Fibroblast of peridontal ligament (primary cell): ENCODE measurements around the gene UGT3A1.
"Not testable (repeated sequence)": the region's sequence is repeated elsewhere in the genome, so short reads cannot be mapped to it uniquely, and the experiment has no call there.

Source experiments
- DNase-seq: peaks from one replicate; pipeline ENCODE4 v3.0.0-alpha.2; 2010; ENCODE audit errors: extremely low read depth

The UGT3A1 gene

DNA sequence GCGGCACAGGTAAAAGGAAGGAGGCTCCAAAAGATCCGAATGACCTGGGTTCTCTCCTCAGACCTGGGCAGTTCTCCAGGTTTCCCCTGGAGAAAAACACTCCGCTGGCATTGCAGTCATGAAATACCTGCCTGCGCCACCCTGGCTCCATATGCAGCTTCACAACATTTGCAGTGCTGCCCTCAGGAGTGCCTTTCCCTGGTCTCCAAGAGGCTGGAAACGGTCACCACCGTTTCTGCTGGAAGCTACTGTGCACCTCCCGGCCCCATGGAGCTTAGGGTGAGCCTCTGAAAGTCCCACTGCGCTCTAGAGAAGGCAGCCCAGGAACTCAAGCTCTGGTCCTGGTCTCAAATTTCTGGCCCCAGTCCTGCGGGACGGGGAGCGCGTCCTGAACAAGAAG is 670 bp downstream of the UGT3A1 start:
- DNase-seq: no peak

DNA sequence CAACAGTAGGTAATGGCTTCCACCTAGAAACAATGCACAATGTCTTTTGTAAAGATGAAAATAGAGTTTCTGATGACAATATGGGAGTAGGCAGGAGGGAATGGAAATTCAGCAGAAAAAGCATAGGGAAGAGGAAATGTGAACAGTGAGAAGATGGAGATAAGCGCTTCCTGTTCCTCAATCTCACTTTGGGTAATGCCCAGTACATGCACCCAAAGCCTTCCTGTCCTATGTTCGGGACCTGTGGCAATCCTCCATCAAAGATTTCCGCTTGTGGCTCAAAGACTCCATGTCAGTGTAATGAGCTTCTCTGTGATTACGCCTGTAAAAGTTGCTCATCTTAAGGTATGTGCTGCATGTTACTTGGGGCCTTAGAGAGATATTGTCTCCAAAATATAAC is 2.7 kb downstream of the UGT3A1 start:
- no peak for DNase-seq

DNA sequence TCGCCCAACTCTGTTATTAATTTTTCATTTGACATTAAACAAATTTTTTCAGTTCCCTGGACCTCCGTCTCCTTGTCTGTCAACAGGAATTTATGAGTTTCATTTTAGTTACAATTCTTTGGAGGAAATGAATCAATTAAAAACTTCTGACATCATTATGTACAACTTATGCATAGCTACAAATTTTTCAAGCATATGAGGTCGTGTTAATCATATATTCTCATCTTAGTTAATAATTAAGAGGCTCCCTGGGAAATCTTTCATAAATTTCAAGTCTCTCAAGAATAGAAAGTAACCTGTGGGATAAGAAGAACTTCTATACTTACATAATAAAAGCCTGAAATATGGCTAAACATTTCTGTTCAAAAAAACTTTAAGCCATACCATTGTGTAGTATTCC is 3.4 kb downstream of the UGT3A1 start:
- DNase-seq: no peak

DNA sequence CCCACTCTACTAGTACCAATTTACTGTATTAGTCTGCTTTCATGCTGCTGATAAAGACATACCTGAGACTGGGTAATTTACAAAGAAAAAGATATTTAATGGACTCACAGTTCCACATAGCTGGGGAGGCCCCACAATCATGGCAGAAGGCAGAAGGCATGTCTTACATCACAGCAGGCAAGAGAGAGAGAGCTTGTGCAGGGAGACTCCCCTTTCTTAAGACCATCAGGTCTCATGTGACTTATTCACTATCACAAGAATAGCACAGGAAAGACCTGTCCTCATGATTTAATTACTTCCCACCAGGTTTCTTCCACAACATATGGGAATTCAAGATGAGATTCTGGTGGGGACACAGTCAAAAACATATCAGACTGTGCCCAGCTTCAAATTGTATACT is 11.5 kb downstream of the UGT3A1 start:
- no peak for DNase-seq

DNA sequence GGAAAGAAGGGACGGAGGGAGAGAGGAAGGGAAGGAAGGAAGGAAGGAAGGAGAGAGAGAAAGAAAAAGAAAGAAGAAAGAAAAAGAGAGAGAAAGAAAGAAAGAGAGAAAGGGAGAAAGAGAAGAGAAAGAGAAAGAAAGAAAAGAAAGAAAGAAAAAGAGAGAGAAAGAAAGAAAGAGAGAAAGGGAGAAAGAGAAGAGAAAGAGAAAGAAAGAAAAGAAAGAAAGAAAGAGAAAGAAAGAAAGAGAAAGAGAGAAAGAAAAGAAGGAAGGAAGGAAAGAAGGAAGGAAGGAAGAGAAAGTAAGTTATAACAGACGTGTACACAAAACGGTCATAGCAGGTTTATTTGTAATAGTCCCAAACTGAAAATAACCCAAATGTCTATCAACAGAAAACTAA is 14.3 kb downstream of the UGT3A1 start:
- DNase-seq: not testable (repeated sequence)

DNA sequence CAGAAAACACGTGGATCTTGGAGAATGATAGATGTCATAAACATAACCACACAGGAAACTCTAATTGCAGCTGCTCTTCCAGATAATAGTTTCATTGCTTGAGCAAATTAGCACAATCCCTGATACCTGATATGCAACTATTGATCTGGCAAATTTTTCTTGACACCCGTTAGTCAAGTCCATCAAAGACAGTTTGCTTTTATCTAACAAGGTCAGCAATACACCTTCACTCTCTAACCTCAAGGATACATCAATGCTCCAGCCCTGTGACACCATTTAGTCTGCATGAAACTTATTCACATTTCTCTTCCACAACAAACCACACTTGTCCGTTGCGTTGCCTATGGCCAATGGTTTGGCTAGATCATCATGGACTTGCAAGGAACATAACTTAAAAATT is 16.6 kb downstream of the UGT3A1 start:
- DNase-seq: no peak

DNA sequence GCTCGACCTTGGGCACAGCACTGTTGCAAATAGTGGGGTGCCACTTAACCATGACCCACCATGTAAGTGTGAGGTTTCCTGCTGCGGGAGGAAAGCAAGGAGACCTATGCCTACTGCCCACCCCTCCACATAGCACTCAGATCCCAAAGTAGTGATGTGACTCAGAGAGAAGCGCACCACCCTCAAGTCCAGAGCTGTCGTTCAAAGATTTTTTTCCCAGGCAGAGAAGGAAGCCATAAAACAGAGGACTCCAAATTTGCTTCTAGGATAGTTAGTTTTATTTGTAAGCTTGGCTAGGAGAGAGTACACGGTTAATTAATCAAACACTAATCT is 19.3 kb downstream of the UGT3A1 start:
- DNase-seq: no peak

DNA sequence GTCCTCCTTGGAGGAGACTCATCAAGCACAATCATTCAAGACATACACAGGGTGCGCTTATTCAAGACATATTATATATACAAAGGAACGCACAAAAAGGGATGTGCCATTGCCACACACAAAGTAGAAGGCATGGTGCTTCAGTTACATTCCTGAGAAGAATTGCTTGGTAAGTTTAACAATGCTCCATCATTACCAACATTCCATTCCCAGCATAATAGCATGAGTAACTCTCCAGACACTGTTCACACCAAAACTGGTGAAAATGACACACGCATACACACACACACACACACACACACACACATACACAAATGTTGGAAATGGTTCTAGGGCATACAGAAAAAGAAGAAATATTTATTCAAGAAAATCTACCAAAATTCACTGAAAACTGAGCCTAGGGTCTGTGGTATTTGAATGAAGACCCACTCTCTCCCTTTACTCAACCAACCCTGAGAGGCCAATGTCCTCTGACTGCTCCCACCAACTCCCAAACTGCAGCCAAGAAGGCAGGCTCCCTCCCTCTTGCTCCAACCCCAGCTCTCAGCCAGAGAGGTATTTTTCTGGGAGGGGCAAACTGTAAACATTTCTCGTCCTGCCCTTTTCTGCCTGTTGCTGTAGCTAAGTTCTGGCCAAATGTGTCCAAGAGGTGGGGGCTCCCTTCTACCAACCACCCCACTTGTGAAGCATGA is 19.9 kb downstream of the UGT3A1 start:
- DNase-seq: no peak

DNA sequence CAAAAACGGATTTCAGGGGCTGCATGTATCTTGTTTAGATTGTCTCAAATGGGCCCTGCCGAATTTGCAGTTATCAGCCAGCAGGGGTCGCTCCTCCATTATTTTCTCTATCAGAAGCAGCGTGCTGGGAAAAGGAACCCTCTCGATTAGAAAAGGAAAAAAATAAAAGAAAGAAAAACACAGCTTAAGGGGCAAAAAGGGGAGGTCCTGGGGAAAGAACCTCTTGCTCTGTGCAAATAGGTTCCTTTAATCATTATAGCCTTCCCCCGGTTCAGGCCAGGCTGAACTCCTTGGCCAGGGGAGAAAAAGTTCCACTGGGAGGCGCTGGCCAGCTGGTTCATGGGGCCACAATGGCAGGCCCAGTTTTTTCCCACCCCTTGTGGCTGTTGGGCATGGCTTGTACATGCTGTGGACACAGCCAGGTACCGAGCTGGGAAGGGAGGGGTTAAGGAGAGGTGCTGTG is 27.8 kb downstream of the UGT3A1 start:
- no peak for DNase-seq

DNA sequence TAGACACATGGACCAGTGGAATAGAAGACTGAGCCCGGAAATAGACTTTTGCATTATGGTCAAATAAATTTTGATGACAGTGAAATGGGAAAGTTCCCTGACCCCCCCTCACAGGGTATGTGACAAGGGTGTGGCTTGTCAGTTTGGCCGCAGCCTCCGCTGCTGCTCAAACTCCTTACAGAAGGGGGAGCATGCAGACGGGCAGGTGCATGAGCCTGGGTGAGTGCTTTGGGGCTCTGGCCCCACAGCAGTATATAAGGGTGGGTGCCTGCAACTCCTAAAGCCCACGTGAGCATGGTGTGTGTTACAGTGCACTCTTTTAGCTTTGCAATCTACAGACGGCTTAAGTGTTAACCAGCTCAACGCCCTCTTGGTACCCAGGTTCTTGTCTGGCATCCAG is 30.9 kb downstream of the UGT3A1 start:
- DNase-seq: no peak

DNA sequence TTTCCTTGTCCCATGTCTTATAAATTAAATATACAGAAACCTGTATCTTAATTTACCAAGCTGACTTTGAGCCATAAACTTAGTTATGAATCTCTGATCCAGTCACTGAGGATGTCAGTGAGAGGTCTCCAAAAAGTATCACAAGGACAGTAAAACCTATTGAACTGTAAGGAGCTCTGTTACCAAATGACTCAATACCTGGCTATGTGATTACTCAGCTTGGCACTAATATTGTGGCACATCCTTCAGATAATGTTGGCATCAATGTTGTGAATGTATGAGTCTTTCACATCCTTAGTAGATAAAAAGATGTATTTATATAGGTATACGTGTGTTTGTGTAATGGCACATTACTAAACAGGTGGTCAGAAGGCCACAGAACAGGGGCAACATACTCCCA is 34.8 kb downstream of the UGT3A1 start:
- DNase-seq: no peak

DNA sequence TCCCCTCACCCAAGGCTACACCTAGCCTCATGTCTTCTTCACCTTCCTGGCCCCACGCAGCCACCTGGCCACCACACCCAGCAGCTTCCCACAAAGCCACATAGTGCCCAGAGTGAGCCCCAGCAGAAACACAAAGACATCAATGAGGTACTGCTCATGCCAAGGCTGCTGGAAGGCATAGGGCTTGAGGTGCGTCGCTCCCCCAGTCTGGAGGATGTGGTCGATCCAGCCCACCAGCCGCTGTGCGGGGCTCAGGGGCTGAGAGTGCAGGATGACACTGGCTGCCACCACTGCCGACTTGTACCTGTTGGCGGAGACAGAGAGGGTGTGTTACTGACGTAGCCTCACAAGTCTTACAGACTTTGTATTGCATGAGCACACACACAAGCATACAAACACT is 37.0 kb downstream of the UGT3A1 start:
- DNase-seq: no peak

DNA sequence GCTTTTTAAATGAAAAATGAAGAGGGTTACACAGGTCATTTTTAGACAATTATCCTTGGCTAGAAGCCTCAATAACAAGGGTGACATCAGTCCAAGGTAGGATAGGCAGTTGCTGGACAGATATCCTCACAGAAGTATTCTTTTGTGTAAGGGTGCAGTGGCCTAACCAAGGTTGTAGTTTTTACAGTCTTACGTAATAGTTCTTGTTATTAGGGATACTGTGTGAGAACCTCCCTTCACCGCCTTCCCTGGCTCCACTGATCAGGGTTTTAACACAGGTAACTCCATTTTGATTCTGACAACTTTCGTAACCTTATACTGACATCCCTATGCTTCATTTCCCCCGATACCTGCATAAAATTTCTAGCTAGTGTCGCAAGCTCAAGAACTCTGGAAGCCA is 44.1 kb downstream of the UGT3A1 start:
- no peak for DNase-seq

DNA sequence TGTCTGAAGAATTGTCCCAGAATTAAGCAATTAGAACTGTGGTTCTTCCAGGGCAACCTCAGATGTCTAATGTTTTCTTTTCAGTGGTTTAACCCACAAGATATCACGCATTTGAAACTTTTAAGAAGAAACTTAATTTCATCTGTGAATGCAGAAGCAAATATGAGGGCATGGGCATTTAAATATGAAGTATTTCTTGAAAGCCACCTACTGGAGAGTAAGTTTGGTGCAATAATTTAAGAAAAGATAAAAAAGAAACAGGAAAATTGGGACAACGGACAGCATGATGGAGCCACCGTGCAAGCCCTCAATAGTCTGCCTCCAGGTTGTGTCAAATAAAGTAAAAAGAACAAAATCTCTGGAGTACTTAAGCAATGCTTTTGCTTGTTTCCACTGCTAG is 51.6 kb downstream of the UGT3A1 start:
- no peak for DNase-seq

DNA sequence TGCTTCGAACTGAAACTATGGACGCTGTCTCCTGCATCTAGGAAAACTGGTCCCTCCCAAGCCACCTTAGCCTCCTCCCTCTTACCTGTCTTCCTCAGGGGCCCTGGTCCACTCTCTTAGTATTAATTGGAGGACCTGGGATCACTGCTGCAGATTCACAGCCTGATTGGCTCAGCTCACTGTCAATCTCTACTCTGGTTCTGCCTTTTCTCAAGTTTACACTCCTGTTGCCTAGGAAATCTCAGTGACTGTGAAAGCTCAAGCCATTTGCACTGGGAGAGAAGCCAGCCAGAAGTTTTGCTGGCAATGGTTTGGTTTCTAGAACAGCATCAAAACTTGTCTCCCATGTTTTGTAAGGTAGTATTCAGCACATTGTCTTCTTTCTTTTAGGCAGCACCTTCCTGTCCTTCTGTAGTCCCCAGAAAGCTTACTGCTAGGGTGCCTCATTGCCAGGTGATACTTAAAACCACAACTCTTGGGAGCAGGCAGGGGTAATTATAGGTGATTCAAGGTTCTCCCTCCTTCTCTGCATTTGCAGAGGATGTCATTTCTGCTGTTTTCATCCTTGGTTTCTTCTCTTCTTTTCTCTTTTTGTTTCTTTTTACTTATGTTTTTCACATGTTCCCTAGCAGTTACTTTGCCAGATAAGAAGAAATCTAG is 52.5 kb downstream of the UGT3A1 start, which contains the start of gene CAPSL:
CAPSL (minus strand) TSS at position 55 of the 660 bp plus-strand sequence. CDS start 17,502 bp downstream, outside the sequence.
- peak; percentile 81 for DNase-seq

DNA sequence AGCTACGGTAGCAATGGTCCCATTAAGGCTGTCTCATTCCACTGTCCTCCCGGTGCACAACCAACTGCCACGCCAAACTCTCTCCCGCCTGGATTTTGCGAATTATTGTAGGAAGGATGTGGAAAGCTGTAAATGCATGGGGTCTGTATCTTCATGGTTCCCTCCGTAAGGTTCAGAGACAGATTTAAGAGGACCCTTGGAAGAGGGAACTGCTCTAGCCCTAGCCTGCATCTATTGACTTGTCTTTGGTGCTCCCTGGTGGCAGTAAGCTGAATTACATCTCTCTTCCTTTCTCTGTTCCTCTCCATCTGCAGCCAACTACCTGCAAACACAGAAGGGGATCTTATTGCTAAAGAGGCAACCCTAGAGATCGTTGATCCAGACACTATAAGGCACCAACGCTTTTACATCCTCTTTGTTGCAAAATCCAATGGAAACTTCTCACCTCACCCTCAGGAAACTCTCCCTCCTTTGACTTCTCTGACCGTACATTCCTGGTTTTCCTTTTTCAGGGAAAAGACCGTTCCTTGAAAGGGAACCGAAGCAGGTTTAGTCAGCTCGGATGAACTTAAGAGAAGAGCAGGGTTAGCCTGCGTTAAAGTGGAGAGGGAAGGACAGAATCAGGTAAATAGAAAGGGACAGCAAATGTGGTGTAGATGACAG is 64.7 kb downstream of the UGT3A1 start:
- DNase-seq: peak; percentile 73

DNA sequence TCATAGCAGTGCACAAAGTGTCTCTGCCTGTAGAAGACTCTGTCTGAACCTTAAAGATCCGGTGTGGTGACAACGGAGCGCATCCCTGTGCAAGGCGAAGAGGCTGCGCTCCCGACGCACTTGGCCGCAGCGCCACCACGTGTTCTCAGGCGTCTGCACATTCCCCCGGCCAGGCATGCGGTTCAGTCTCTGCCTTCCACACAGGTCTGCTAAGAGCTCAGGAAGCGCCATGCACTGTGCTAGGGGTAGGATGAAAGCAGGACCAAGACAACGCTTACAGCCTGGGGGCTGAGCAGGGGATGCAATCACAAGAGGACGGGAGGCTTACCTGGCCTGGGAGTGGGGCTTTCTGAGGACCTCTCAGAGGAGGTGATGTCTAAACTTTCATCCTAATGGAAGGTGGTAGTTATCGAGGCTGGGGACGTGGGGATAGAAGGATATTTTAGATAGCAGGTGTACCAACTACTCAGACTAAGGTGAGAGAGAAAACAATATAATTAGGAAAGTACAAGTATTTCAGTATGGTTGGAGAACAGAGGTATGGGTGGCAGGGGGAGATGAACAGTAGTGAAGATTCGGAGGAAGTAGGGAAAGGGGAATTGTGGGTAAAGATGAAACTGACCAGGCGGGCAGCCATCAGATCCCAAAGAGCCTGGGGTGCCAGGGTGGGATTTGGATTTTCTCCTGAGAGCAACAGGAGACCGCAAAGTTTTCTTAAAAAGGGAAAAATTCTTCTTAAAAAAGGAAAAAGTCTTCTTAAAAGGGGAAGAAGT is 66.1 kb downstream of the UGT3A1 start:
- peak; percentile 74 for DNase-seq

DNA sequence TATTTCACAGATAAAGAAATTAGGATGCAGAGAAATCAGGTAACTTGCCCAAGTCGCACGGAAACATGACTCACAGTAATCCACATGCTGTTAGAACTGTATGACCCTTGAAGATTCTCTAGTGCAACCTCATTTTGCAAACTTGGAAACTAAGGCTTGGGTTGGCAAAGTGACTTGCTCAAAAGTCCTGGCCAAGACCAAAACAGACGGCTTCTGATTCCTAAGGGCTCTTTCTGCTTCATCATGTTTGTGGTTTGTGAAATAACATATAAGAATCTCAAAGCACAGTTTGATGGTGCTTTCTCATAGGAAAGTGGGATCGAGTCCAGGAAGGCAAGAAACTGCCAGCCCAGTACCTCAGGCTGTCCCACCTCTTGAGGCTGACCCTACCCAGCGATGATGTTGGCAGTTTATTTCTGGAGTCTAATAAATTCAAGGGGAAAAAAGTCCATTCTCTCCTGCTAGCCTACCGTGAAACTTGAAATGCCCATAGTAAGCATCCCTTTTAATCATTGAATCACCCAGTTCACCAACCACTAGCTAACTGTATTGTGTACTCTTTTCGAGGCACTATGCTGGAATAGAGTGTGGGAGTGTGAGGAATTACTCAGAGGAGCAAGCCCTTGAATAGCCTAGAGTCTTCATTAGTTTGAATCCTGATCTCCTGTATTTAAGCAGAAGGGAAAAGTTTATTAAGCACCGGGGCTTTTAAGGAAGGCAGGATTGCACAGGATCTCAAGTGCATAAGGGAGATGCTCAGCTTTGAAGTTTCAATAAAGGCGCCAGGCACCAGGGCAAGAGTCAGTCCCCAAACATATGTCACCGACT is 66.9 kb downstream of the UGT3A1 start:
- DNase-seq: peak; percentile 95

DNA sequence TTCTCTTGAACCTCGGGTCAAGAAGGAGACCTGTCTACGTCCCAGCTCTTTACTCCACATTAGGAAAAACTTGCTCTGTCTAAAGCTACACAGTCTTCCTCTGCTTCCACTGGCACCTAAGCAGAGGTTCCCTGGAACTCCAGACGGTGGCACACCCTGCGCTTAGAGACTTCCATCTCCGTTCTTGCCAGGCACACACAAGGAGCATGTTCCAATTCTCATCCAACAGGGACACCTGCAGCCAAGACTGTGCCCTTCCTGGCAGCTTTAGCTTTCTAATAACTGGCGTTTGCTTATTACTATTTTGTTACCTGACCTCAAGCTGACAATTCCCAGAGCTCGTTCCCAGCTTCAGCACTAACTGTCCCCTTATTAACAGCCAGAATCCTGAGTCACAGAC is 68.7 kb downstream of the UGT3A1 start:
- no peak for DNase-seq

DNA sequence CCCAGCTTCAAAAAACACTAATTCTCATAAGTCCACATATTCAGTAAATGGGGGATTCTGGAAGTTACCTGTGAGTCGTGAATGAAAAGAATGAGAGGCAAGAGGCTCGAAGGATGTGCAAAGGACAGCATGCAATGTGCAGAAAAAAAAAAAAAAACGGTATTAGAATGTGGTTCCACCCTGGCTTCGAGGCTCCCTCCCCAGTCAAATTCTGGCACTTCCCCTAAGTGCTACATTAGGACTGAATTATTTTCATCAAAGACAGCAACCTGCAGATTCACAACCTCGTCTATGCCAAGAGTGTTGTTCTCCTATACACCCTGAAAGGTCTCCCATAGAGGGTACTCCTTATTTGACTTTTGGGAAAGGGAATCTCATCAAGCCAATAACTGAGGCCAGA is 69.3 kb downstream of the UGT3A1 start:
- DNase-seq: no peak

DNA sequence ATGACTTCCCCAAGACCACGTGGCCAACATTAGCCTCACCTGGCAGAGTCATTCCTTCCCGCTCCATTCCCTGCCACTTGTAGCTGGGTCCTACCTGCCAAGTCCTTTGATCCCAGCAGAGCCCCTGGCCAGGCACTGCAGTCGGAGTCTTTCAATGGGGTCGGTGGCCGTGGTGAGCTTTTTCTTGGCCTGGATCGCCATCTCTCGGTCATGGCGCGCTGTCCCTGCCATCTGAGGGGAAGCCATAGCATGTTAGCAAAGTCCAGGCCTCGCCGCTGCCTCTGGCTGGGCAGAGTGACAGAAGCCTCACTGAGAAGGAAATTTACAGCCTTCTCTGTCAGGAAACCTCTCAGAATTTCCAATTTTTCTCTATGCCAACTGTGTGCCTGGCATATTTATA is 70.3 kb downstream of the UGT3A1 start:
- DNase-seq: no peak
